Endometrium (tissue), 2 donors: ENCODE results near the gene GALNT4.

ENCODE experiments used
- FAIRE-seq: peaks from 2 replicates; lab custom pipeline; 2012; peaks lifted over from hg19 to GRCh38; lab: Jason Lieb, UNC
- donor health status: control.
- donor health status: control.

The GALNT4 gene

GRCh38 chr12:89529738-89530137, 5.1 kb upstream of the GALNT4 start:
- peak; percentile 80 for FAIRE-seq

GRCh38 chr12:89528434-89528833, 3.8 kb upstream of the GALNT4 start:
- no peak for FAIRE-seq

DNA sequence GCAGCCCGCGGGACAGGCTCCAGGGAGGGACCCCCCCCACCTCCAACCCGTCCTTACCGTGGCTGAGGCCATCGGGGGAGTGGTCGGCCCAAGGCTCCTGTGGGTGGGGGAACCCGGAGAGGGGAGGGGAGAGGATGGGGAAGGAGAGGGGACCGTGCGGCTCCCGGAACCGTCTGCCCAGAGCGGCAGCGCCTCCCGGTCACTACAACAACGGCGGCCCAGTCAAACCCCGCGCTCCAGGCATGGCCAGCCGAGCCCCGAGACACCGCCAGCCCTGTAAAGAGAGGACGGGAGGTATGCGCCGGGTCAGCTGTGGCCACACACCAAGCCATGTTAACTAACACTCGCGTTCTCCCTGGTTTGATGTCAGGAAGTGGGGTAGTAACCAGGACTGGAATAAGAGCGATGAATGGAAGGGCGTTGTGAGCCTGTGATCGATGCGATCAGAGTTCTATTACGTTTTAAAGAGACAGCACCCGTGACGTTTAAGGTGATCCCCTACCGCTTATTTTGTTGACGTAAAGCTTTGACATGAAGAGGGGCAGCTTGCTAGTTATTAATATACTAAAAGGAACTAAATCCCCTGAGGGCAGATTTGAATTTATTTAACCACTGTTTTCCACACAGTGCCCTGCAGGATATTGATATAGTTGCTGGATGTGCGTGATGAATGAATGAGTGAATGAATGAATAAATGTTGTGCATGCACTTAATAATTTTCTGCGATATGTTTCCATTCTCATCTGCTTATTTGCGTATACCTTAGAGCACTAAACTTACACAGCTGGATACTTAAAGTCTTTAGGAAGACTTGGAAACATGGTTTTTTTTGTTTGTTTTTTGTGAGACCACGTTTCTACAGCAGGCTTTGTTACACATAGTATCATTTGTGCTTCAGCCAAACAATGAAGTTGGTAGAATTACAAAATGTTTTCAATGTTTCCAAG, 1.5 kb upstream of the GALNT4 start, which contains the start of gene POC1B:
Gene POC1B (minus strand): TSS at position 224 of the 947 bp plus-strand sequence. CDS start 152 bp downstream, at position 72.
- FAIRE-seq: no peak

- no peak for FAIRE-seq
Measured at GRCh38 chr12:89525305-89525823, 768 bp upstream of the GALNT4 start.

DNA sequence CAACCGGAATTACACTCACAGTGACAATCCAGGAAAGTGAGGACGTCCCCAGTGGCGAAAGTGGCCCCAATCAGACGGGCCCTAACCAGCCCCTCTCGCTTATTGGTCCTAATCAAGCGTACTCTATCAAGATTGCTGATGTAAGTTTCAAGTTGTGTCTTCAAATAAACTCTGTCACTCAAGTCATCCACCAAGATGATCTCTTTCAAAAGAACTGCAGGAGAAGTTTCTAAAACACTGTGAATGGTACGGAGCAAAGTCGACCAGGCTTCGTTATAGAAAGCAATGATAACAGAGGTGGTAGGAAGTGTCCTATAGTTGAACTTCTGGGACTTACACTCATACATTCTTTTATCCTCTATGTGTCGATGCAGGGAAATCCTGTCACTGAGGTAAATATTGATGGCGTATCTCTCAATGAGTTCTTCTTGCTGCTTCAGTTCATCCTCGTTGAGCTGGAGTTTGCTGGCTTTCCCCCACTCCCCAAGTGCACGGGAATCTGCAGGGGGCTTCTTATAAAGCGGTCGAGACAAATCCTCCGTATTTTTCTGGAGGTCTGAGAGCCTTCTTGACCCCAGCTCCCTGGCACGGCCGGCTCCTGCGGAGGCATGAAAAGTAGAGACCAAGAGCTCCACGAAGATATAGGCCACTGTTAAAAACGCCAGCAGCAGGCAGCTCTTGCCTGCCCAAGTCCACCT, 604 bp downstream of the GALNT4 start:
- no peak for FAIRE-seq

GRCh38 chr12:89523393-89523792, 1.2 kb downstream of the GALNT4 start:
- no peak for FAIRE-seq

DNA sequence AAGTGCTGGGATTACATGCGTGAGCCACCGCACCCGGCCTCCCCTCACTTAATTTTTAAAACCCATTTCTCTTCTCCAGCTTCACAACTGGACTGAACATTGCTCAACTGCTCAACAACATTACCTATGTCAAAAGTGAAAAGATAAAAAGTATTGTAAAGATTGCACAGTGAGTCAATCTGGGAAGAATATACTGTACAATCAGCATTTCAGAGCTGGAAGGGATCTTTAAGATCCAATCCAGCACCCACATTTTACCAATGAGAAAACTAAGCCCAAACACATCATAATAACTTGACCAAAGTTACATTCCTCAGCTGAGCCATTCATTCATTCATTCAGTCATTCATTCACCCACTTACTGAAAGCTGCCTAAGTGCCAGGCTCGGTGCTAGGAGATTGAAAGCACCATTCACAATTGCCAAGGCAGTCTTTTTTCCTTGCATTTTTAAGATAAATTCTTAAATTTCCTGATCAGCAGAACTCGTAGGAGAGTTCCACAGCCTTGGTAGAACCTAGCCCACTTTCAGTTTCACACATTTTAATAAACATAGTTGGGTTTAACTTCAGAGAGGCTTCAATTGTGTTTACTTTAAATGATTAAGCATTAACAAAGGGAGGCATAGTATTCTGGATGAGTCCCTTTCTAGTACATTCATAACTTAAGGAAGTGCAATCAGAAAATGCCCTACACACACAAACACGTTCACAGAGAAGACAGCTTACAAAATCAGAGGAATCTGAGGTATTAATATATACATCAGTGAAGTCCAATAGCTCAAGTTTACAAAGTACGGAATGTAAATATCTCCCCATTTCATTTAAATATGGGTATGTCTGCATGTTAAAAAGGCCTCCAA, 3.0 kb downstream of the GALNT4 start:
- no peak for FAIRE-seq

- FAIRE-seq: no peak
Measured at GRCh38 chr12:89517720-89518119, 6.9 kb downstream of the GALNT4 start.

- no peak for FAIRE-seq
Measured at GRCh38 chr12:89516633-89517032, 8.0 kb downstream of the GALNT4 start.

GRCh38 chr12:89514751-89515150, 9.8 kb downstream of the GALNT4 start:
- no peak for FAIRE-seq

DNA sequence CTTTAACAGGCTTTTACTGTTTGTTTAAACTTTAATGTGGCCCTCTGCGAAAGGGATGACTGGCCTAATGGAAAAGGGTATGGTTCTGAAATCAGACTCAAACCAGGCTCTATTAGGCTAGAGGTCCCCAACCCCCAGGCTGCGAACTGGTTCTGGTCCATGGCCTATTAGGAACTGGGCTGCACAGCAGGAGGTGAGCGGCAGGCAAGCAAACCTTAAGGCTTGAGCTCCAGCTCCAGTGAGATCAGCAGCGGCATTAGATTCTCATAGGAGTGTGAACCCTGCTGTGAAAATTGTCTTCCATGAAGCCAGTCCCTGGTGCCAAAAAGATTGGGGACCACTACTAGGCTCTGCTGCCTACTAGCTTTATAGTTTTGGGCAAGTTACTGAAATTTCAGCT, 11.1 kb downstream of the GALNT4 start:
- FAIRE-seq: no peak

- FAIRE-seq: peak; percentile 81
Measured at GRCh38 chr12:89507015-89507824, 17.4 kb downstream of the GALNT4 start.

DNA sequence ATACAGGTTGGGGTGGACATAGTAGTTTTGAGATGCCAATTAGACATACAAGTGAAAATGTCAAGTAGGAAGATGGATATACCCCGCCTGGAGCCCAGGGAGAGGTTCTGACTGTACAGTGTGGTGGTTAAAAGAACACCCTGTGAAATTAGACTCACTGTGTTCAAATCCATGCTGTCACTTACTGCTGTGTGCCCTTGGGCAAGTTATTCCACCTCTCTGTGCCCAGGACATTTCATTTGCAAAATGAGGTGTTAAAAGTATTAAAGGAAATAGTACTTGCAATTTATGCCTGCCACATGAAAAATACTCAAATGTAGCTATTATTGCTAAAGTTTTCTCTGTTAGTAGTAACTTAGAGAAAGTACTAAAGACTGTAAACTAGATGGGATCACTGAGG, 18.5 kb downstream of the GALNT4 start:
- no peak for FAIRE-seq

- FAIRE-seq: no peak
Measured at GRCh38 chr12:89504560-89505346, 19.8 kb downstream of the GALNT4 start.

DNA sequence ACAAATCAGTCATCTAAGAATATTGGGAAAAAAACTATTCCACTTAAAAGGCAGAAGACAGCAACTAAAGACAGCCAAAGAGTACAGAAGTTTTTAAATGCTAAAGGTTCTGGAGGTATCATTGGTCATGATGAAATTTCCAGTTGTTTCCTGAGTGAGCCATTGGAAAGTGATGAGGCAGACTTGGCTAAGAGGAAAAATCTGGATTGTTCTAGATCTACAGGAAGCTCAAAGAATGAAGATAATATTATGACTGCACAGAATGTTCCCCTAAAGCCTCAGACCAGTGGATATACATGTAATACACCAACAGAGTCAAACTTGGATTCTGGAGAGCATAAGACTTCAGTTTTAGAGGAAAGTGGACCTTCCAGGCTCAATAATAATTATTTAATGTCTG, 22.8 kb downstream of the GALNT4 start:
- FAIRE-seq: no peak

GRCh38 chr12:89499857-89500256, 24.7 kb downstream of the GALNT4 start:
- no peak for FAIRE-seq

- FAIRE-seq: no peak
Measured at GRCh38 chr12:89497467-89497866, 27.1 kb downstream of the GALNT4 start.

GRCh38 chr12:89497005-89497404, 27.6 kb downstream of the GALNT4 start:
- no peak for FAIRE-seq

DNA sequence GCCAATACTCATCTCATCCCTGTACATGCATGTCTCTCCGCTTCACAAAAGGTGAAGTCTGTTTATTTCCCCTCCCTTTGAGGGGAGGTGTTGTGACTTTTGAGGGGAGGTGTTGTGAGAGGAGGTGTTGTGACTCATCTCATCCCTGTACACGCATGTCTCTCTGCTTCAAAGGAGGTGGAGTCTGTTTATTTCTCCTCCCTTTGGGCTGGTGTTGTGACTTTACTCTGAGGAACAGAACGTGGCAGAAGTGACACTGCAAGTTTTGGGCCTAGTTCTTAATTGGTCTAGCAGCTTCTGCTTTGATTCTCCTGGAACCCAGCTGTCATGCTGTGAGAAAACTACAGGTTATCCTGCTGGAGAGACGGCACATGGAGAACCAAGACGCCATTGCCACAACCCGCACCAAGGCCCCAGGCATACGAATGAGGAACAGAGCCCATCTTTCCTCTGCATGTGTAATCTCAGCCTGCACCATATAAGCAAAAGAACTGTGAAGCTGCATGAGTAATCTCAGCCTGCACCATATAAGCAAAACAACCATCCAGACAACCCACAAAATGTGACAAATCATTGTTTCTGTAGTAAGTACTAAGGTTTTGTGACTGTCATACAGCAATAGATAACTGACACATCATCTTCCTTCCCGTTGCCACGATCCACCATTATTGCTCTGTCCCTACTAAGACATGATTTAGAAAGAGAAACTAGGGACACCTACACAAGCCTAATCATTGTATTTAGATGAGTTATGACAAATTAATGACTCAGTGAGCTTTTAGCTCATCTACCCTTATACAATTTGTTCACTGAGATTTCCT, 30.0 kb downstream of the GALNT4 start:
- no peak for FAIRE-seq
